ENCODE results near the gene IPO9.

IPO9 gene

GRCh38 chr1:201828820-201829774 is at the start of gene IPO9:
TSS of gene IPO9 (plus strand) at chr1:201829157. CDS start at chr1:201829210, 53 bp downstream.
- DNase-seq = peak; percentile 93

- DNase-seq = no peak
Observed at GRCh38 chr1:201779351-201779880, 49.5 kb upstream of the IPO9 start.

- DNase-seq = no peak
Observed at GRCh38 chr1:201780952-201781351, 48.0 kb upstream of the IPO9 start.

GRCh38 chr1:201781437-201781836 is 47.5 kb upstream of the IPO9 start:
- DNase-seq = no peak

- no peak for DNase-seq
Observed at GRCh38 chr1:201782353-201782752, 46.6 kb upstream of the IPO9 start.

- no peak for DNase-seq
Observed at GRCh38 chr1:201783058-201783457, 45.9 kb upstream of the IPO9 start.

GRCh38 chr1:201783572-201783971 is 45.4 kb upstream of the IPO9 start:
- no peak for DNase-seq

- no peak for DNase-seq
Observed at GRCh38 chr1:201785291-201785690, 43.7 kb upstream of the IPO9 start.

- no peak for DNase-seq
Observed at GRCh38 chr1:201786824-201787223, 42.1 kb upstream of the IPO9 start.

GRCh38 chr1:201788296-201788695 is 40.7 kb upstream of the IPO9 start:
- DNase-seq = no peak

- DNase-seq = no peak
Observed at GRCh38 chr1:201789245-201789644, 39.7 kb upstream of the IPO9 start.

- no peak for DNase-seq
Observed at GRCh38 chr1:201790261-201790660, 38.7 kb upstream of the IPO9 start.

GRCh38 chr1:201791051-201791778 is 37.7 kb upstream of the IPO9 start:
- no peak for DNase-seq

- no peak for DNase-seq
Observed at GRCh38 chr1:201791779-201792173, 37.2 kb upstream of the IPO9 start.

GRCh38 chr1:201792534-201793305 is 36.2 kb upstream of the IPO9 start:
- DNase-seq = peak; percentile 56

GRCh38 chr1:201793306-201793925 is 35.5 kb upstream of the IPO9 start:
- no peak for DNase-seq

- DNase-seq = no peak
Observed at GRCh38 chr1:201795066-201795465, 33.9 kb upstream of the IPO9 start.

- no peak for DNase-seq
Observed at GRCh38 chr1:201800246-201800645, 28.7 kb upstream of the IPO9 start.

GRCh38 chr1:201806801-201807200 is 22.2 kb upstream of the IPO9 start:
- no peak for DNase-seq

GRCh38 chr1:201807958-201808632 is 20.9 kb upstream of the IPO9 start:
- no peak for DNase-seq

- DNase-seq = no peak
Observed at GRCh38 chr1:201808633-201808990, 20.3 kb upstream of the IPO9 start.

- no peak for DNase-seq
Observed at GRCh38 chr1:201809876-201810275, 19.1 kb upstream of the IPO9 start.

Data from CD4-positive, alpha-beta T cell treated with Interleukin-10 for 1 hour (primary cell).